GM12801 (cell line): ENCODE results near the gene KCNK17.

Source experiments
- CTCF ChIP-seq: IDR thresholded peaks from one replicate; pipeline ENCODE4 v1.5.1; 2011; ENCODE audit warnings: control low read depth; ENCODE audit not compliant: insufficient read length; ENCODE audit errors: extremely low read depth

Gene KCNK17

GRCh38 chr6:39314273-39314795, at the start of gene KCNK17:
TSS of gene KCNK17 (minus strand) at chr6:39314419. CDS start at chr6:39314320, 99 bp downstream.
- TF ChIP-seq CTCF, result no peak

GRCh38 chr6:39363280-39363679, 49.1 kb upstream of the KCNK17 start:
- no peak for TF ChIP-seq CTCF

GRCh38 chr6:39362487-39362865, 48.3 kb upstream of the KCNK17 start:
- no peak for TF ChIP-seq CTCF

- TF ChIP-seq CTCF, result peak; percentile 57
Measured at GRCh38 chr6:39361657-39362486, 47.7 kb upstream of the KCNK17 start.

- TF ChIP-seq CTCF, result no peak
Measured at GRCh38 chr6:39360378-39360777, 46.2 kb upstream of the KCNK17 start.

- no peak for TF ChIP-seq CTCF
Measured at GRCh38 chr6:39357998-39358686, 43.9 kb upstream of the KCNK17 start.

- TF ChIP-seq CTCF, result no peak
Measured at GRCh38 chr6:39353698-39354315, 39.6 kb upstream of the KCNK17 start.
